Thyroid gland (tissue), 4 donors: Measurements from ENCODE around the gene PGS1. TPM values are rescaled to one million over a fixed set of nuclear protein-coding genes. Genes with fewer than 3 reads are reported as not detected.
A peak's percentile ranks its signal among the peaks of the same experiment; 100 is the strongest.

Experiments
- DNase-seq, 2 donors: peaks; one replicate each; pipeline ENCODE4 v3.0.0-alpha.2; 2019
- H3K27ac ChIP-seq, 3 donors: fragments of 200-600 bp; sonication (generic); 1 replicate in 2 of 3; 2 replicates in 1 of 3; pipeline ENCODE4 v1.5.1; 2016 to 2019; ENCODE audit warnings: mild to moderate bottlenecking in 1 of 3, moderate library complexity in 1 of 3
- H3K27me3 ChIP-seq: fragments of 200-600 bp; sonication (generic); one replicate; pipeline ENCODE4 v1.5.1; 2019
- H3K36me3 ChIP-seq, 2 donors: fragments of 200-600 bp; sonication (generic); one replicate each; pipeline ENCODE4 v1.5.1; 2016 to 2019
- H3K4me1 ChIP-seq, 2 donors: fragments of 200-600 bp; sonication (generic); one replicate each; pipeline ENCODE4 v1.5.1; 2017 to 2019
- H3K4me3 ChIP-seq, 3 donors: fragments of 200-600 bp; sonication (generic); replicated peaks in 1 of 3; 1 replicate in 2 of 3; 2 replicates in 1 of 3; pipeline ENCODE4 v1.5.1; 2016; ENCODE audit warnings: mild to moderate bottlenecking in 1 of 3
- H3K9me3 ChIP-seq: fragments of 200-600 bp; sonication (generic); one replicate; pipeline ENCODE4 v1.5.1; 2017
- POLR2A ChIP-seq, 2 donors: fragments of 450-650 bp; IDR thresholded peaks; one replicate each; pipeline ENCODE4 v1.6.1; 2017; ENCODE audit warnings: antibody characterized with exemption in 2 of 2, mild to moderate bottlenecking in 2 of 2, moderate library complexity in 1 of 2
- WGBS, 2 donors: methylation state at CpG; one replicate each; pipeline ENCODE4 v1.1.5; 2017; 5-methylcytosine and 5-hydroxymethylcytosine counted together
- intact Hi-C: fragments of 100-400 bp; cut with DNase I; formaldehyde crosslinking; loops from one replicate; pipeline ENCODE4 v1.15.1; 2023
- total RNA-seq, 4 donors: library from RNA; depleted of rRNA; stranded (reverse); fragments of >200 nt; gene quantifications; one replicate each; pipeline ENCODE4 v1.2.3, GENCODE V29; 2016
- TF ChIP-seq, protein P1 (sequence below), 6 experiments: fragments of 200-600 bp in 3 of 6; fragments of 450-650 bp in 3 of 6; sonication (generic) in 3 of 6; IDR thresholded peaks; one replicate each; pipeline ENCODE4 v1.5.1; 2016 to 2019; ENCODE audit warnings: antibody characterized with exemption in 6 of 6, mild to moderate bottlenecking in 2 of 6, inconsistent platforms in 1 of 6, moderate library complexity in 1 of 6

Gene PGS1
- total RNA-seq, 4 donors from 2014 or later: 41.2 to 87.2 (median 69.1) TPM

DNA sequence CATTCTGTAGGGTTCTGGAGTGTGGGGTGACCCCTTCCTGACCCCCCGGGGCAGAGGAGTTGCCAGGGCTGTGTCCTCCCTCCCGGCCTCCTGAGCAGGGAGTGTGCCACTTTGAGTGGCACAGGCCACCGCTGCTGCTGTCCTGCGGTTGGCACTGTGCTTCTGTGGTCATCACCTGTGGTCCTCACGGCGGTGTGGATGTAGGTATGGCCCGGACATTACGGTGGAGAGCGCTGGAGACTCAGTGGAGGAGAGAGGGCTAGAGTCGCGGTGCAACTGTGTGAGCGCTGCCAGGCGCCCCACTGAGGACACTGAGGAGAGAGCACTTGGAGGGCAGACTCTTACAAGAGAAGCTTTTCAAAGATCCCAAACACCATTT lies 39.1 kb downstream of the PGS1 start:
- Histone ChIP-seq H3K9me3 (no peaks in the 10 kb centered on the region), H3K4me1 (peaks cover 0 to 60% of the 10 kb centered on the region in 2 donors), H3K27me3 (no peaks in the 10 kb centered on the region), H3K27ac (peak overlapping the region; percentile 19 to 83 (median 72)), H3K4me3 (no peak overlapping the region), H3K36me3 (peaks cover 16 to 19% of the 10 kb centered on the region in 2 donors)
- 87 to 97% methylated on average over 12 to 13 of the region's 13 CpGs for WGBS, 2 donors
- TF ChIP-seq POLR2A (IDR thresholded peaks at IDR 0.05): no peak
- TF ChIP-seq, protein P1, sequence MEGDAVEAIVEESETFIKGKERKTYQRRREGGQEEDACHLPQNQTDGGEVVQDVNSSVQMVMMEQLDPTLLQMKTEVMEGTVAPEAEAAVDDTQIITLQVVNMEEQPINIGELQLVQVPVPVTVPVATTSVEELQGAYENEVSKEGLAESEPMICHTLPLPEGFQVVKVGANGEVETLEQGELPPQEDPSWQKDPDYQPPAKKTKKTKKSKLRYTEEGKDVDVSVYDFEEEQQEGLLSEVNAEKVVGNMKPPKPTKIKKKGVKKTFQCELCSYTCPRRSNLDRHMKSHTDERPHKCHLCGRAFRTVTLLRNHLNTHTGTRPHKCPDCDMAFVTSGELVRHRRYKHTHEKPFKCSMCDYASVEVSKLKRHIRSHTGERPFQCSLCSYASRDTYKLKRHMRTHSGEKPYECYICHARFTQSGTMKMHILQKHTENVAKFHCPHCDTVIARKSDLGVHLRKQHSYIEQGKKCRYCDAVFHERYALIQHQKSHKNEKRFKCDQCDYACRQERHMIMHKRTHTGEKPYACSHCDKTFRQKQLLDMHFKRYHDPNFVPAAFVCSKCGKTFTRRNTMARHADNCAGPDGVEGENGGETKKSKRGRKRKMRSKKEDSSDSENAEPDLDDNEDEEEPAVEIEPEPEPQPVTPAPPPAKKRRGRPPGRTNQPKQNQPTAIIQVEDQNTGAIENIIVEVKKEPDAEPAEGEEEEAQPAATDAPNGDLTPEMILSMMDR (IDR thresholded peaks at IDR 0.05): no peak
- DNase-seq: no peak
- intact Hi-C loops: no loop called here

DNA sequence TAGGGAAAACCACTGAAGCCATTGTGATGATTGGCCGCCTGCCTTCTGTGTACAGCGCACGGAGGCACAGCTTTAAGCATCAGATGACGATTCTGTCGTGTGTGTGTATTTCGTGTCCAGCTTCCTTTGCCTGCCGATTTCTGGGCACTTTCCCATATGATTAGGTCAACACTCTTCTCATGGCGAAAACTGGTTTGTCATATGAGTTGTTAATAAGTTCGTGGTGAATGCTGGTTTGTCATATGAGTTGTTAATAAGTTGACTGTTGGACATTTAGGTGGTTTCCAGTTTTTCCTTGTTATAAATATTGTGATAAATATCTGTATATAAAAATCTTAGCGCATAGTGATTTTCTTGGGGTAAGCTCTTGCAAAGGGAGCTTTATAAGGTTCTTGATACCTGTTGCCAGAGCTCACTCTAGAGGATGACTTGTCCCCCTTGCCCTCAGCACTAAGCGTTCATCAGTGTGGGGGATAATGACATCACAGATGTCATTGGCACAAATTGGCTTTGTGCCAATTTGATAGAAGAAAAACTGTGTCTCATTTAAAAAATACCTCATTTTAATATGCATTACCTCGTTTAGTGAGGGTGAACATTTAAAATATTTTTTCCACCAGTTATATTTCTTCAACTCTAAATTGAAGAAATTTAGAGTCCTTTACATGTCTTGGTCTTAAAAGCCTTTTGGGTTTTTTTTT lies 40.0 kb downstream of the PGS1 start:
- WGBS, 2 donors: 76 to 77% methylated on average over 12 of the region's 12 CpGs
- Histone ChIP-seq H3K27me3 (no peaks in the 10 kb centered on the region), H3K9me3 (no peaks in the 10 kb centered on the region), H3K4me1 (peaks cover 0 to 51% of the 10 kb centered on the region in 2 donors), H3K4me3 (no peak overlapping the region), H3K27ac (peak overlapping the region in 1 of 3 donors; percentile 83), H3K36me3 (peaks cover 11 to 21% of the 10 kb centered on the region in 2 donors)
- intact Hi-C loops: no loop called here
- no peak for TF ChIP-seq POLR2A (IDR thresholded peaks at IDR 0.05)
- TF ChIP-seq, protein P1 (IDR thresholded peaks at IDR 0.05): no peak
- DNase-seq: no peak

DNA sequence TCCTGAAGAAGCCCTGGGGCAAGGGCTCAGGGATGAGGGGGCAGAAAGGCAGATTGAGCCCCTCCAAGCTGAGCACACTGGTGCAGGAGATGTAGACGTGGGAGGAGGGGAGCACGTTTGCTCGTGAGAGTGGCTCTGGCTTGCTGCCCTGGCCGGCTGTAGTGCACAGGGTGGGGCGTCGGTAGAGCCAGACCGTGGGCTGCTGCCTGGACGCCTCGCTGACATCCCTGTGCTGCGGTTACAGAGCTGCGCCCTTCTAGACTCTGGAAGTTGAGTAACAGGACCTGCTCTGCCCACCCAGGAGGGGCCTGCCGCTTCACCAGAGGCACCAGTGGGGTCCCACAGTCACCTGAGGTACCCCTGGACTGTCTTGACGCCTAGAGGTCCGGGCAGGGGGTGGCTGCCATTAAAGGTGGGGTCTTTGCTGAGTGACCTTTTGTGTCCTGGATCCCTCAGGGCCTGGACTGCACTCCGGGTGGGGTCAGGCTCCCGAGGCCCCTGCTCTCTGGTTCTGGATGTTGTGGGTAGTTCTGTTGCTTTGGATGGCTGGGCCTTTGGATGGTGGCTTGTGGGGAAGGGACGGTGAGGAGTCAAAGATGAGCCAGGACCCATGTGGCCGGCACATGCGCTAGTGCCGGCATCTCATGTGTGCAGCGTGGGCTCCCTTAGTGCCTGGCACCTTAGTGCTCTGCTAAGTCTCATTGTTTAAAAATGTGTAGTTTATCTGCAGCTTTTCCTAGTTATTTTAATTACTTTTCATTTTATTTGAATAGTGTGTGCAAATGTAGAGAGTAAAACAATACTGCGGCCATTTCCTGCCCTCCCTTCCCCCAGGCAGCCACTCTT lies 41.7 kb downstream of the PGS1 start:
- H3K27ac ChIP-seq: peak overlapping the region in 1 of 3 donors; percentile 11
- WGBS, 2 donors: 82 to 85% methylated on average over 10 to 19 of the region's 22 CpGs
- TF ChIP-seq POLR2A (IDR thresholded peaks at IDR 0.05): no peak
- TF ChIP-seq, protein P1 (IDR thresholded peaks at IDR 0.05): no peak
- H3K27me3 ChIP-seq: no peaks in the 10 kb centered on the region
- intact Hi-C loops: loop anchor here (5.0 kb wide), 3 partner anchors 128 to 308 kb away; no protein-coding TSS in a partner anchor
- H3K36me3 ChIP-seq: peaks cover 22 to 25% of the 10 kb centered on the region in 2 donors
- H3K4me1 ChIP-seq: peaks cover 0 to 35% of the 10 kb centered on the region in 2 donors
- H3K9me3 ChIP-seq: no peaks in the 10 kb centered on the region
- no peak for DNase-seq
- no peak overlapping the region for H3K4me3 ChIP-seq

DNA sequence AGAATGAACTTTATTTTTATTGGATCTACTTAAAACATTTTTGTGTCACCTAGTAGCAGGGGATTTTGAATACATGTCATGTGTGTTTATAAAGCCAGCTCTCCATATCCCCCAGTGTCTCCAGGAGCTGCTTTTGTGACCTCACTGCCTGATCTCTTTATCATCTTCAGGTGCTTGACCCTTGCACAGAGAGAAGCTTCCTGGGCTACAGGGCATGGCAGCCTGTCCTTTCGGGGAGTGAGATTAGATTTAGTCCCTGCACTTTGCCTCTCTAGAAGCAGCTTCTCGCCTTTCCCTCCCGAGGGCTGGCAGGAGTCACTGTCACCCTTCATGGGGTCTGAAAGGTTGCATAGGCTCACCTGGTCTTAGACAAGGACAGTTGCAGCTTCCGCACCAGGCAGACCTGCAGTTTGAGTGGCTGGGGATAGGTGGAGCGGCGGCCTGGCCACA lies 42.7 kb downstream of the PGS1 start:
- H3K27me3 ChIP-seq: no peaks in the 10 kb centered on the region
- whole genome bisulfite sequencing, 2 donors: 91 to 92% methylated on average over 6 of the region's 6 CpGs
- H3K27ac ChIP-seq: peak overlapping the region in 1 of 3 donors; percentile 9
- no peak overlapping the region for H3K4me3 ChIP-seq
- no peak for DNase-seq
- TF ChIP-seq POLR2A (IDR thresholded peaks at IDR 0.05): no peak
- TF ChIP-seq, protein P1 (IDR thresholded peaks at IDR 0.05): no peak
- peaks cover 0 to 30% of the 10 kb centered on the region in 2 donors for H3K4me1 ChIP-seq
- H3K9me3 ChIP-seq: no peaks in the 10 kb centered on the region
- intact Hi-C loops: loop anchor here (5.0 kb wide), 3 partner anchors 129 to 309 kb away; no protein-coding TSS in a partner anchor
- H3K36me3 ChIP-seq: peaks cover 25 to 26% of the 10 kb centered on the region in 2 donors
